SKM-1 (cell line): ENCODE data around the gene SLC30A10.
"Not testable (repeated sequence)": the region's sequence is repeated elsewhere in the genome, so short reads cannot be mapped to it uniquely, and the experiment has no call there.

Experiments used
- DNase-seq: peaks from one replicate; lab custom pipeline; 2025; ENCODE audit not compliant: unreplicated experiment; lab: John Stamatoyannopoulos, UW

The SLC30A10 gene

GRCh38 chr1:219897914-219898313 lies 30.4 kb downstream of the SLC30A10 start:
- no peak for DNase-seq

- DNase-seq: not testable (repeated sequence)
Measured at GRCh38 chr1:219892271-219892670, 36.1 kb downstream of the SLC30A10 start.

- DNase-seq: not testable (repeated sequence)
Measured at GRCh38 chr1:219891846-219892245, 36.5 kb downstream of the SLC30A10 start.

GRCh38 chr1:219888667-219889066 lies 39.7 kb downstream of the SLC30A10 start:
- not testable (repeated sequence) for DNase-seq

- no peak for DNase-seq
Measured at GRCh38 chr1:219885680-219886079, 42.7 kb downstream of the SLC30A10 start.

- no peak for DNase-seq
Measured at GRCh38 chr1:219883400-219884332, 44.7 kb downstream of the SLC30A10 start.

- DNase-seq: no peak
Measured at GRCh38 chr1:219882755-219883154, 45.6 kb downstream of the SLC30A10 start.

GRCh38 chr1:219882096-219882495 lies 46.3 kb downstream of the SLC30A10 start:
- no peak for DNase-seq

GRCh38 chr1:219880765-219881457 lies 47.4 kb downstream of the SLC30A10 start:
- DNase-seq: no peak

- no peak for DNase-seq
Measured at GRCh38 chr1:219876798-219877209, 51.6 kb downstream of the SLC30A10 start.

- DNase-seq: no peak
Measured at GRCh38 chr1:219875860-219876259, 52.5 kb downstream of the SLC30A10 start.

GRCh38 chr1:219872538-219872937 lies 55.8 kb downstream of the SLC30A10 start:
- DNase-seq: not testable (repeated sequence)

GRCh38 chr1:219871427-219872057 lies 56.8 kb downstream of the SLC30A10 start:
- no peak for DNase-seq

GRCh38 chr1:219868615-219869014 lies 59.7 kb downstream of the SLC30A10 start:
- DNase-seq: not testable (repeated sequence)
